T-helper 2 cell (primary cell): ENCODE results near the gene GRID2.

ENCODE experiments used
- DNase-seq, 5 experiments: peaks; one replicate each; pipeline versions ENCODE4 v3.0.0 to v3.0.0-alpha.2; 2012 to 2022

GRID2 gene

GRCh38 chr4:93127489-93127888 is 823.7 kb downstream of the GRID2 start:
- no peak for DNase-seq

GRCh38 chr4:93132631-93133030 is 828.9 kb downstream of the GRID2 start:
- no peak for DNase-seq

GRCh38 chr4:93139118-93139517 is 835.4 kb downstream of the GRID2 start:
- no peak for DNase-seq

GRCh38 chr4:93143902-93144301 is 840.1 kb downstream of the GRID2 start:
- no peak for DNase-seq

GRCh38 chr4:93144644-93145043 is 840.9 kb downstream of the GRID2 start:
- DNase-seq, result no peak

- DNase-seq, result no peak
Observed at GRCh38 chr4:93147524-93148212, 843.9 kb downstream of the GRID2 start.

- no peak for DNase-seq
Observed at GRCh38 chr4:93152491-93152890, 848.7 kb downstream of the GRID2 start.

GRCh38 chr4:93157986-93158385 is 854.2 kb downstream of the GRID2 start:
- DNase-seq, result no peak

- no peak for DNase-seq
Observed at GRCh38 chr4:93168053-93168452, 864.3 kb downstream of the GRID2 start.

GRCh38 chr4:93169966-93170365 is 866.2 kb downstream of the GRID2 start:
- DNase-seq, result no peak

GRCh38 chr4:93174598-93174997 is 870.8 kb downstream of the GRID2 start:
- DNase-seq, result no peak

GRCh38 chr4:93178279-93178678 is 874.5 kb downstream of the GRID2 start:
- no peak for DNase-seq

- no peak for DNase-seq
Observed at GRCh38 chr4:93179044-93179443, 875.3 kb downstream of the GRID2 start.

GRCh38 chr4:93182722-93183121 is 879.0 kb downstream of the GRID2 start:
- DNase-seq, result no peak

GRCh38 chr4:93183576-93183975 is 879.8 kb downstream of the GRID2 start:
- no peak for DNase-seq

- DNase-seq, result no peak
Observed at GRCh38 chr4:93184053-93184452, 880.3 kb downstream of the GRID2 start.

GRCh38 chr4:93186846-93187245 is 883.1 kb downstream of the GRID2 start:
- DNase-seq, result no peak

- no peak for DNase-seq
Observed at GRCh38 chr4:93187466-93187865, 883.7 kb downstream of the GRID2 start.

- no peak for DNase-seq
Observed at GRCh38 chr4:93187892-93188291, 884.1 kb downstream of the GRID2 start.

GRCh38 chr4:93199492-93199891 is 895.7 kb downstream of the GRID2 start:
- no peak for DNase-seq

GRCh38 chr4:93201471-93202096 is 897.8 kb downstream of the GRID2 start:
- DNase-seq, result no peak

GRCh38 chr4:93203708-93204107 is 899.9 kb downstream of the GRID2 start:
- no peak for DNase-seq

- DNase-seq, result no peak
Observed at GRCh38 chr4:93212250-93212649, 908.5 kb downstream of the GRID2 start.

GRCh38 chr4:93216646-93217045 is 912.9 kb downstream of the GRID2 start:
- no peak for DNase-seq

GRCh38 chr4:93217431-93217830 is 913.7 kb downstream of the GRID2 start:
- no peak for DNase-seq
